ENCODE data around the gene USP35.

Gene USP35

GRCh38 chr11:78234006-78234405 is 45.3 kb downstream of the USP35 start:
- DNase-seq: no peak

DNA sequence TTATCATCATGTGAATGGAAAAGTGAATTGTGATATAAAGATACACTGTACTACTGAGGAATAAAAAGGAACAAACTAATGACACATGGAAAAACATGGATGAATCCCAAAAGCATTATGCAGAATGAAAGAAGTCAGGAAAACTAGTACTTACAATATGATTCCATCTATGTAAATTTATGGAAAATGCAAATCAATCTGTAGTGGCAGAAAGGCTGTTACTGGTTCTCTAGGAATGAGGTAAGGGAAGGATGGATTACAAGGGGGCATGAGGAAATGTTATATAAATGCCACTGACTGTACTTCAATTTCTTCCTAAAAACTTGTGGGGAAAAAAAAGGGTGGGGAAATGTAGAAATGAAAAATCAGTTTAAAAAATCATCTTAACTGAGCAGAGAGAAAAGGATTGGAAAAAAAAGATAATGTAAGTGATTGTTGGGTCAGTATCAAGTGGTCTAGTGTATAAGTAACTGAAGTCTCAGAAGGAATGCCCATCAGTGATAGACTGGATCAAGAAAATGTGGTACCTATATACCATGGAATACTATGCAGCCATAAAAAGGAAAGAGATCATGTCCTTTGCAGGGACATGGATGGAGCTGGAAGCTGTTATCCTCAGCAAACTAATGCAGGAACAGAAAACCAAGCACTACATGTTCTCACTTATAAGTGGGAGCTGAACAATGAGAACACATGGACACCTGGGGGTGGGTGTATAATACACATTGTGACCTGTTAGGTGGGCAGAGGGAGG is 48.8 kb downstream of the USP35 start:
- no peak for DNase-seq

- DNase-seq: no peak
Observed at GRCh38 chr11:78239781-78240180, 51.1 kb downstream of the USP35 start.

- no peak for DNase-seq
Observed at GRCh38 chr11:78241475-78241874, 52.8 kb downstream of the USP35 start.

- DNase-seq: no peak
Observed at GRCh38 chr11:78244080-78244479, 55.4 kb downstream of the USP35 start.

DNA sequence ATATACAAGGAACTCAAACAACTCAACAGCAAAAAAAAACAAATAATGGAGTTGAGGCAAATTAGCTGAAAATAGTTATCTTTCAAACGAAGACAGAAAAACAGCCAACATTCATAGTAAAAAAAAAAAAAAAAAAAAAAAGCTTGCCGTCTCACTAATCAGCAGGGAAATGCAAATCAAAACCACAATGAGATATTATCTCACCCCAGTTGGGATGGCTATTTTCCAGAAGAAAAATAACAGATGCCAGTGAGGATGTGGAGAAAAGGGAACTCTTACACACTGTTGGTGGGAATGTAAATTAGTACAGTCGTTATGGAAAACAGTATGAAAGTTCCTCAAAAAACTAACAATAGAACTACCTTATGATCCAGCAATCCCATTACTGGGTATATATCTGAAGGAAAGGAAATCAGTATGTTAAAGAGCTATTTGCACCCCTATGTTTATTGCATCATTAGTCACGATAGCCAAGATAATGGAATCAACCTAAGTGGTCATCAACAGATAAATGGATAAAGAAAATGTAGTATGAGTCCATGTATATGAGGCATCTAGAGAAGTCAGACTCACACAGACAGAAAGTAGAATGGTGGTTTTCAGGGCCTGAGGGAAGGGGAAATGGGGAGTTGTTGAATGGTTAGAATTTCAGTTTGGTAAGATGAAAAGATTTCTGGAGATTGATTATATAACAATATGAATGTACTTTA is 56.0 kb downstream of the USP35 start:
- DNase-seq: no peak

GRCh38 chr11:78248191-78248590 is 59.5 kb downstream of the USP35 start:
- DNase-seq: no peak

- no peak for DNase-seq
Observed at GRCh38 chr11:78248903-78249302, 60.2 kb downstream of the USP35 start.

DNA sequence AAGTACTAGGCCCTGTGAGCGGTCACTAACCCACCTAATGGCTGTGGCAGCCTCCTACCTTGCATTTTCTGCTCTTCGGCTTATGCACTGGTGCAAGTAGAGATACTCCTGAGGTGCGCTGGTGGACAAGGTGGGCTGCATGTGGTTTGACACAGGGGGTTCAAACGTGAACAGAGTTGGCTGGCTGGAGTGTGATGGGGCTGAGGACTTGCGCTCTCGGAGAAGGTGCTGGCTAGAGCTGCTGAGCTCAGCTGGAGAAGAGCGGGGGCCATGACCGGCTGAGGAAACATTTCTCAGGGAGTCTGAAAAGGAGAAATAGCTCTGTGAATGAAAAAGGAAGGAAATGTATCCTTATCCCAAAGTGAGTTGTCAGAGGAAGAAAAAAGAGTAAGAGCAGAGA is 61.4 kb downstream of the USP35 start:
- DNase-seq: no peak

- no peak for DNase-seq
Observed at GRCh38 chr11:78251083-78251775, 62.5 kb downstream of the USP35 start.

- DNase-seq: no peak
Observed at GRCh38 chr11:78253797-78254196, 65.1 kb downstream of the USP35 start.

DNA sequence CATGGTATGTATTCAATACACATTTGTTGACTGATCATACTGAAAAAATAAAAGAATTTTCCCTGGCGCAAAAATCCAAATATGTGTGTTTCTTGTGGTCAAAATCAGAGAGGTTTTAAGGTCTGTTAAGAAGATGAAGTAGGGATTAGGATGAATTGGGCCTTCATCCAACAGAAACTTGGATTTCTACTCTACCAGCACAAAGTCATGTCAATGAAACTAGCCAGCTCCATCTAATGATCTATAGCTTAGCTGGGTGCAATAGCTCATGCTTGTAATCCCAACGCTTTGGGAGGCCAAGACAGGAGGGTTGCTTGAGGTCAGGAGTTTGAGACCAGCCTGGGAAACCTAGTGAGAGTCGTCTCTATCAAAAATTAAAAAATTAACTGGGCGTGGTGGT is 65.5 kb downstream of the USP35 start:
- DNase-seq: no peak

GRCh38 chr11:78255919-78256318 is 67.2 kb downstream of the USP35 start:
- DNase-seq: no peak

DNA sequence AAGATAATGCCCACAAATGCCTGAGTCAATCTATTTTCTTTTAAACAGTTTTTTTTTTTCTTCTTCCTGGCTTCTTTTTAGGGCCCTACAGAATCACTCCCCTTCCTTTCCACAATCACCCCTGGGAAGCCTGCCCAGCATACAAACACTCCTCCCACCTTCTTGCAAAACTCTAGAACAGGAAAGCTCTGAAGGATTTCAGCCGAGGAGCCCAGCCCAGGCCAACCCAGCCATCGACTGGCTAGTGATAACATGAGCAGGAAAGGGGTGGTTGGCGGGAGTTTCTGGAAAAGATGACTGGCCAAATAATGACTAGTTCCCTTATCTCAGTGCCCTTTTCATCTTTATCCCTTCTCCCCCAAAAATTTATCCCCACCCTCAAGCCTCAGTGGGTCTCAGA is 68.2 kb downstream of the USP35 start:
- DNase-seq: no peak

DNA sequence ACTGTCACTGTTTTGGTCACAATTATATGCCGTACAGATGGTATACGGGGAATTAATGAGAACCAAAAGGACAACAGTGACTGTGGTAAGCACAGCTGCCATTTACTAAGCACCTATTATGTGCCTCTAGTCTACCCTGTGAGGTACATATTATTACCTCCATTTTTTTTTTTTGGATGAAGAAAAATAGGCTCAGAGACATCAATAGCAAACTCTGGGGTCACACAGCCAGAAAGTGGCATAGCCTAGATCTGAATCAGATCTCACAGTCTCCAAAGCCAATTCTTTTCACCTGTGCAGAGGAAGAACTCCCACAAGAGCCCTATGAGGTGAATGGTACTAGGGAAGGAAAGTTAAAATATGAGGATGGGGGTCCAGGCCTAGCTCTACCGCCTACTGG is 68.9 kb downstream of the USP35 start:
- no peak for DNase-seq

DNA sequence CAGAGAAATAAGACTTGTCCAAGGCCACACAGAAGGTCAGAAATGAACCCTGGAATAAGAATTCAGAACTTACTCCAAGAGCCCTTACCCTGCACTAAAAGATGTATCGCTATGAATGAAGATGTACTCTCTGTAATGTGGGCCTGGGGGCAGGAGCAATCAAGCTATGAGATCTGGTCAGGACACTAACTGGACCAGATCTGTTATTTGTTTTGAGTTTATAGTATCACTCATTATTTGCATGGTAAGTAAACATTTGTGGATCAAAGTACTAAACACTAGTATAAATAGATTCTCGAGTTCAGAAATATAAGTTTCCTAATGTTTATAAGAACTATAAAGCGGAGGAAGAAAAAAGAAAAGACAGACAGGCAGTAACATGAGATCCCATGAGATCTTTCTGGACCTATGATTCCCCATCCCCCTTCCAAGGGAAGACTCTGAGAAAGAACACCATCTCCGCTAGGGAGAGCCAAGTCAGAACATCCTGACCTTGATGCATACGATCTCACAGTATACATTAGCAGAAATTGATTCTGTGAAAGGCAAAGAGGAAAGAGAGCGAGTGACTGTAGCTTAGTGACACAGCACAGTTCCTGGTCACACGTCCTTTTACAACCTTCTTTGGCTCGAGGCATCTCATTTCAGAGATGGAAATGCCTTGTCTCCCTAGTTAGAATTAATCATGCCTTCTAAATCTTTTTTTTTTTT is 71.2 kb downstream of the USP35 start:
- no peak for DNase-seq

GRCh38 chr11:78261367-78261766 is 72.6 kb downstream of the USP35 start:
- no peak for DNase-seq

GRCh38 chr11:78261828-78262227 is 73.1 kb downstream of the USP35 start:
- no peak for DNase-seq

- DNase-seq: no peak
Observed at GRCh38 chr11:78262238-78262637, 73.5 kb downstream of the USP35 start.

GRCh38 chr11:78262691-78263090 is 74.0 kb downstream of the USP35 start:
- no peak for DNase-seq
